T-helper 1 cell (primary cell): ENCODE measurements around the gene FAM168A.

Experiments used
- DNase-seq, 5 donors: peaks; one replicate each; pipeline ENCODE4 v3.0.0-alpha.2; 2012 to 2020

FAM168A gene

DNA sequence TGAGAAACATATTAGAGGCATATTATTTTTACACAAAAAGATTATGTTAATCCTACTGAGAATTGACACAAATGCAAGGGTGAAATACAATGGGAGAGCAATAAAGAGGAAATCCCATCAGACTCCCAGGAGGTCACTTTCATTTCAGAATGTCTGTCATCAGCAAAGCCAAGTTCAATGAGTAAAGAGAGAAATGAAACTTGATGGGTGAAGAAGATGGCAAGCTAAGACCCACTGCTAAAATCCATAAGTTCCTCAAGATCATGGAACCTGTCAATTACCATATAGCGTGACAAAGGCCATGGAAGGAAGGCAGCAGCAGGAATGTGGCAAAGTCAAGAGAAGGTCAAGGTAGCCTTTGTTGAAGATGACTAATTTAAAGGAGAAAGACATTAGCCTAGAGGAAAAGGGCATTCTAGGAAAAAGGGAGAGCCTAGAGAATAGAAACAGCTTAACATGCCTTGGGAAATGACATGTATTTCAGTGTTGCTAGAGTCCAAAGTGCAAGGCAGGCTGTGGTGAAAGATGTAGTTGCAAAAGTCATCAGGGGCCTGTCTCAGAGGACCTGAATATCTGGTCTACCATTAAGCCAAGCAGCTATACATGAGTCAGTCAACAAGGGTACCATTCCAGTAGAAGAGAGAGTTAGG, 43.1 kb downstream of the FAM168A start:
- DNase-seq, result no peak

- no peak for DNase-seq
These were observed 44.6 kb downstream of the FAM168A start for GRCh38 chr11:73553266-73553665.

- no peak for DNase-seq
These were observed 46.2 kb downstream of the FAM168A start for GRCh38 chr11:73551677-73552076.

DNA sequence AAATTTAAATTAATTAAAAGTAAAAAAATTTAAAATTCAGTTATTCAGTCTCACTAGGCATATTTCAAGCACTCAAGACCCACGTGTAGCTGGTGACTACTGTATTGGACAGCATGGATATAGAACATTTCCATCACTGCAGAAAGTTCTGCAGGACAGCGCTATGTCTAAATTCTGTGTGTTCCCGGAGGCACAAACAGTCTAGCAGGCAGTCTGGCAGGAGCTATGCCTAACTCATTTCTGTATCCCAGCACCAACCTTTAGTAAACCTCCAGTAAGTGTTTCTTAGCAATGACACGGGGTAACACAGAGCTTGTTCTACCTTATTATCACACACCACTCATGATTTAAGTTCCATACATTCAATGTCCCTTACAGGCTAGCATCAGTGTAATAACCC, 48.5 kb downstream of the FAM168A start:
- DNase-seq, result no peak

DNA sequence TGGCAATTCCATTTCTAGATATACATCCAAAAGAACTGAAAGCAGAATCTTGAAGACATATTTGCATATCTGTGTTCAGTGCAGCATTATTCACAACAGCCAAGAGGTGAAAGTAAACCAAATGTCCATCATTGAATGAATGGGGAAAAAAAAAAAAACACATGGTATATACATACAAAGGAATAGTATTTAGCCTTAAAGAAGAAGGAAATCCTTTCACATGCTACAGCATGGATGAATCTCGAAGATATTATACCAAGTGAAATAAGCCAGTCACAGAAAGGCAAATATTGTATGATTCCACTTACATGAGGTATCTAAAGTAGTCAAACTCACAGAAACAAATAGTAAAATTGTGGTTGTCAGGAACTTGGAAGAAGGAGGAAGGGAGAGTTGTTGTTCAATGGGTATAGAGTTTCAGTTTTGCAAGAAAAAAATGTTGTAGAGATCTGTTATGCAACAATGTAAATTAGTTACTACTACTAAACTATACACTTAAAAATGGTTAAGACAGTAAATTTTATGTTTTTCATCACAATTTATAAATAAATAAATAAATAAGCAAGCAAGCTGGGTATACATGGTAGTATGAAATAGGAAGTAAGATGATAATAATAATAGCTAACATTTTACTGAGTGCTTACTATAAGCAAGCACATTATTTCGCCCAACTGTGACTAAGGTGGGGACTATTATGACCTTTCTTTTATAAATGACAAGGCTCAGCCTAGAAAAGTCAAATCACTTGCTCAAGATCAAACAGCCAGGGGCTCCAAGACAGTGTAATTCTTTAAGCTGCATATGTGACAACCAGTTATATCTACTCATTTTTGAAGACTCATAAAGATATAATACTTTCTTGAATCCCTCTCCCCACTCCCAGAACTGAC, 50.0 kb downstream of the FAM168A start:
- no peak for DNase-seq

GRCh38 chr11:73542175-73542574, 55.7 kb downstream of the FAM168A start:
- DNase-seq, result no peak

DNA sequence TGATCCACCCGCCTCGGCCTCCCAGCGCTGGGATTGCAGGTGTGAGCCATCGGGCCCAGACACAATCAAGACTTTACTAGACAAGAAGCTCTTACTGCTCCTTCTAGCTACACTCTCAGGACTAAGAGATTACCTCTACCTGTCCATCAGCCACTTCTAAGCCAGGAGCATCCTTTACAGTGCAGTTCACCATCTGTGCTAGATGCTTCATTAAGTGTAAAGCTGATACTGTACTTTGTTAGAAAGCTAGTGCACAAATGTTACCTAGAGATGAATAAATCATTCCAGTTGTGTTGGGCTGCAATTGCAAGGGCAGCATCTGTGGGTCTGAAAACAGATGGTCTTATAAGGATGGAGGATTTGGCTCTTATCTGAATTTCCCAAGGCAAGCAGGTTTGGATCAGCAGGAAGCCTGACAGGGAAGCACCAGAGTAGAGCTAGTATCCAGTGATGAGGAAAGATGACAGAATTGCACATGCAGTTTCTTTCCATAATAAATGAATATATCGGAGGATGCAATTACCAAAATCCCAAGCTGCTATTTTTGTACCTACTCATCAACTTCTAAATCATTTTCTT, 58.3 kb downstream of the FAM168A start:
- no peak for DNase-seq

DNA sequence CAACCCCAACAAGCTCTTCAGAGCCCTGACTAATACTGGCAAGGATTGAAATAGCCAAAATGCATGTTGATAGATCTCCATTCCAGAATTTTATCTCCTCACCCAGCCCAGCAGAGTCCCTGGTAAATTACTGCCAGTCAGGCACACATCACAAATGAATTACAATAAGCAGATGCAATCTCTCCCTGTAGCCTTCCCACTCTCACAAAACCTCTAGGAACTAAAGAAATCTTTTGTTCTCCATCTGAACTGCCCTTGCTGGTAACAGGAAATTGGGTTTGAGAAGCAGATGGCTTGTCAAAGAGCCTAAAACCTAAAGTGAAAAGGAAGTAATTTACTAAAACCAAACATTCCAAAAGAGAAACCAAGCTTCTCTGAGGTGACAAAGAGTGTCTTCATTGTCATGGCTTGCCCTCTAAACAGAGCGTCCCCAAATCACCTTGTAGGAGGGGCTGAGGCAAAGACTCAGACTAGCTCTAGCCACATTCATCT, 59.5 kb downstream of the FAM168A start:
- DNase-seq, result peak in 1 of 5 donors; percentile 43

DNA sequence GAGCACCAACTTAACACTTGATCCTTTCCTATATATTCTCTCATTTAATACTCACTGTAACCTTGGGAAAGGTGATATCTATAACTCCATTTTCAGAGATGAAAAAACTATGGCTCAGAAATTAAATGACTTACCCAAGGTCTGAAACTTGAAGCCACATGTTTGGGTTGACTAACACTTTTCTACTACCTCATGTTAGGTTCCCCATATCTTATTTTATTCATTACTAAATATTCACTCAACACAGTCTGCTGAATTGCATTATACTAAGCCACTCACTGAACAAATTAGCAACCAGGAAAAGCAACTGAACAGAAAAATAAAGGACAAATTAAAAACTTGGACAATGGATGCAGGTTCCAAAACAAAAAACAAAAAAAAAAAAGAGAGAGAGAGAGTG, 59.9 kb downstream of the FAM168A start:
- DNase-seq, result no peak

DNA sequence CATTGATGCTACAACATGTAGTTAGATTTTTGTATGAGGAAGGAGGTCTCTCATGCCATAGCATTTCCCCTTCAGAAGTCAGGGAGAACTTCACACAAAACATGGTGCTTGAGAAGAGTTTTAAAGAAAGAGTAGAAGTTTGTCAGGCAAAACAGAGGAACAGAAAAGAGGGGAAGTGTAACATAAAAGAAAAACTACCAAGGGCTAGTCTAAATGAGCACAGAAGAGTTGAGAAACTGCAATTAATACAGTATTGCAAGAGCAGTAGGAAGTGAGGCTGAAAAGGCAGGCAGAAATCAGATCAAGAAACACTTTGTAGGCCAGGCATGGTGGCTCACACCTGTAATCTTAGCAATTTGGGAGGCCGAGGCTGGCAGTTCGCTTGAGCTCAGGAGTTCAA, 61.0 kb downstream of the FAM168A start:
- DNase-seq, result no peak

DNA sequence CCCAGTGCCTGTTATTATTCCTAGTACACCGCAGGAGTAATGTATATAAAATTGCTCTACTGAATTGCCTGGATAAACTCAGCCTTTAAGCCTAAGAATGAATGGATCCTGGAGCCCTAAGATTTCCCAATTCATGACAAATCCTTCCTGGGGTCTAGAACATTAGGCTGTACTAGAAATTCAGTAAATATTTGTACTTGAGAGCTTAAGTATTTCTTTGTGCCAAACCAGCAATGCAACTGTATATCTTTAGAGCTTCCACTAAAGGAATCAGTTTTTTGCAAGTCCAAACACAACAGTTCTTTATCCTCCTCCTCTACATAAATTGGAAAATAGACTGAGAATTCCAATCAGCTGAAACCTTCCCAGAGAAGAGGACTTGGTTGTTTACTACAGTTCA, 65.6 kb downstream of the FAM168A start:
- no peak for DNase-seq

- no peak for DNase-seq
These were observed 66.5 kb downstream of the FAM168A start for GRCh38 chr11:73531386-73531785.

DNA sequence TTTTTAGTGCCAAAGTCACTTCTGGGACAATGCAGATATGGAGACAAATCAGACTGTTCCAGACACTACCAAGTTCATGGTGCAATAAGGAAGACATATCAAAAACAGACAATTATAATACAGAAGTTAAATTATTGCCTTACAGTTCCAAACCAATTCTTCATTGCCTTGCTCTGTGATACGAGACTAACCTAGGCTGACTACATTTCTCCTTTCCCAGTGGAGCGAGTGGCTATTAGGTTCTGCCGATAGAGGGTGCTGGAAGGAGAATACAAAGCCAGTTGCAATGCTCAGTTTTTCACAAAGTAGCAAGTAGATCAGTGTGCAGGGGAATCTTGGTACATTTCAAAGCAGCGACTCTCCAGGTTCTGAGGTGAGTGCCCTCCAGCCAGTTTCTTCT, 67.8 kb downstream of the FAM168A start:
- no peak for DNase-seq

GRCh38 chr11:73529204-73529530, 68.7 kb downstream of the FAM168A start:
- DNase-seq, result no peak

DNA sequence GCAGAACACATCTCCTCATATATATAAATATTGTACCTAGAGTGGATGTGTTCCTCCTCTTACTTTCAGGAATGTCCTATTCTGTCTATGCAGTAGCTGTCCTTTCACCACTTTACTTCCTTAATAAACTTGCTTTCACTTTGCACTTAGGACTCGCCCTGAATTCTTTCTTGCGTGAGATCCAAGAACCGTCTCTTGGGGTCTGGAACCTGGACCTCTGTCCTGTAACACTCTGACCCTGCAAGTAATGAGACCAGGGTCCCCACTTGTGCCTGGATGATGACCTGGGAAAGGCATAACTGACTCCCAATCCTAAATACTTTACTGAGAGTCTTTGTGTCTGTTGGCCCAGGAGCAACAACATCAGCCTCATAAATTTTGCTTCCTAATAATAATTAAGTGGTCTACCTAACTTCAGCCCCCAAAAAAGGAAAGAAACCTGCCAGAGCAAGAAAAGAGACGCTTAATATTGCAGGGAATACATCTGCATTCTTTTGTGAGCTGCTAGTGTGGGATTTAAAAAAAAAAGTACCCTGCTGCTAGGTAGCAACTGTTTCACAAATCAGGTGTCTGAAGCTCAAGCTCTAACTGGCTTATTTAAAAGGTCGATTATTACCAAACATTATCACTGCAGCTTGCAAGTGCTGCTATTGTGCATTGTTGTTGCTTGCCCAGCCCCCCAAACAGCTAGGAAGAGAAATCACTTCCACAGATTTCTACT, 69.3 kb downstream of the FAM168A start:
- DNase-seq, result no peak

DNA sequence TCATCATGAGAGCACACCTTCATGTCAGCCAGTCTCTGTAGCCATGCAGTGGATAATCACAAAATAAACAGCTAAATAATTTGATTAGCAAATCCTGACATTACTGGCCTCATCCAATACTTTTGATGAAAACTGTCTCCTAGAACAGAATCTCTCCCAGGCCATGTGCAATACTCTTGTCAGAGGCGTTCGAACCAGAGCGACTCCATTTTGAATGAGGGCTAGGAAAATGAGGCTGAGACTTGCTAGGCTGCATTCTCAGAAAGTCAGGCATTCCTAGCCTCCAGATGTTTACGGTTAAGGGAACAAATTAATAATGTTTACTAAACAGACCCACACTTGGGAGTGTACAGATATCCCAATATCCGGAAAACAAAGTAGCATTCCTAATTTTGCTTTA, 69.9 kb downstream of the FAM168A start:
- no peak for DNase-seq

DNA sequence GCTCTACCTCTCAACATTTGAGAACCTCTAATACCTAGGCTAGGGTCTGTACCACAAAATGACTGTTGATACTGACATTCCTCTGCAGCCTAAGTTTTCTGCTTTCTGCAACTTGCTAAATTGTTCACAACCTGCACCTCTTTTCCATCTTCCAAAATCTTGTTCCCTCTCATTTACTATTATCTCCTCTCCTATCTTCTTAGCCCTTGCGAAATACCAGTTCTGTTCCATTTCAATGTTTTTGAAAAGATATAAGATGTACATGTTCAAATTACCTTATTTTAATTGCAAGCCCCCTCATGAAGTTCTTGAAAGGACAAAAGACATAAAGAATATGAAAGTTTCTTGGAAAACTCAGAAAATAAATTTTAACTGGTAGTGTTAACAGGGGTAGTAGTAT, 72.3 kb downstream of the FAM168A start:
- no peak for DNase-seq

DNA sequence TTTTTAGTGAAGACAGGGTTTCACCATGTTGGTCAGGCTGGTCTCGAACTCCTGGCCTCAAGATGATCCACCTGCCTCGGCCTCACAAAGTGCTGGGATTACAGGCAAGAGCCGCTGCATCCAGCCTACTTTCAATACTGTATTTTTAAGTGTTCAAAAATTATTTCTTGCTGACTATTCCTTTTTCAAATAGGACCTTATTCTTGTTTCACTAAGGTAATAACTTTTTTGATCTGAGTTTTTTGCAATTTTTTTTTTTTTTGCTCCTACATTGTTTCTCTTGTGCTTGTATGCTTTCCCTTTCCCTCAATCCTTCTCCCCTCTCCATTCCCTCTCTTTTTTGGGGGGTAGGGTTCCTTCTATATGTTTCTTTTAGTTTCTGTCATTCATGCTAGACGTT, 73.1 kb downstream of the FAM168A start:
- DNase-seq, result no peak

DNA sequence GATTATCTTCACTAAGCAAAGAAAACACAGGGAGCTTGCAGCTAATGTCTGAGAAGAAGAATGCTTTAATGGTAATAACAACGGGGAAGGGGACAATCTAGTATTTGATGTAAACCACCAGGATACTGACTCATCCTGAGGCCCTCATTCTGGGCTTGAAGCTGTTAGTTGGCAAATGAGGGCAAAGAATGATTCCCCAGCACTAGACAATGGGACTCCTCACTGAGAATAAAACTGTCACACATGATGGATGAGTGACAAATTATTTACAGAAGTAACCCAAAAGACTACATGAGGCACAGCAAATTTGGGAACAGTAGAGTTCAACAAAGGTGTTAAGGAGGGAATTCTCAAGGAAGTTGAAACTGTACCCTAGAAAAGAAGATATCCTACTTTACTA, 76.3 kb downstream of the FAM168A start:
- DNase-seq, result peak in 1 of 5 donors; percentile 29

DNA sequence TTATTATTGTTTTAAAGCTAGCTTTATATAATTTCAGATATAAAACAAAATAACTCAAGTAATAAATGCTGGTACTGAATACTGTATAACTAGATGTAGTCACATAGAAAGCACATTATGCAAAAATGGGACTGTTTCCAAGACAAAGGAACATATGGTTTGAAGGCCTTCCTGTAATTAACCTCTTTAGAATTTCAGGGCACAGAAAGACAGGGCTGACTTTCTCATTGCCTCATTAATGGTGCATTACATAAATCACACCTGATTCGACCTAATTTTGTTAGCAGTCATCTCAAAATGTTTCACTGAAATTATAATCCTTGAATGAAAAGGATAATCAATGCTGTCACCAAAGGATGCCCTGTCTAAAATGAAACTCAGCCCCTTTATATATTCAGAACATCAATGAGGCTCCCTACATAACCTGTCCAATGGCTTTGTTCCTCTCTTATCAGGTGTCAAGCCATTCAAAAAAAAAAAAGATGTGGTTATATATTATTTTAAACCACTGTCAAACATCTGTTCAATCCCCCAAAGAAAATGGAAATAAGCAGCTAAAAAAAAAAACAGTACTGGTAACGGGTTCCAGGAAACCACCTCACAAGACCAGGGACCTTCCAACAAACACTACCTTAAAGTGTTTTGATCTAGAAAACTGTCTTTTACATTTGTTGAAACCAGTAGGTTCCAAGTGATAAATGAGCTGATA, 77.4 kb downstream of the FAM168A start:
- DNase-seq, result peak in 1 of 5 donors; percentile 23

- DNase-seq, result no peak
These were observed 78.6 kb downstream of the FAM168A start for GRCh38 chr11:73519266-73519665.

GRCh38 chr11:73518195-73518594, 79.7 kb downstream of the FAM168A start:
- DNase-seq, result no peak

DNA sequence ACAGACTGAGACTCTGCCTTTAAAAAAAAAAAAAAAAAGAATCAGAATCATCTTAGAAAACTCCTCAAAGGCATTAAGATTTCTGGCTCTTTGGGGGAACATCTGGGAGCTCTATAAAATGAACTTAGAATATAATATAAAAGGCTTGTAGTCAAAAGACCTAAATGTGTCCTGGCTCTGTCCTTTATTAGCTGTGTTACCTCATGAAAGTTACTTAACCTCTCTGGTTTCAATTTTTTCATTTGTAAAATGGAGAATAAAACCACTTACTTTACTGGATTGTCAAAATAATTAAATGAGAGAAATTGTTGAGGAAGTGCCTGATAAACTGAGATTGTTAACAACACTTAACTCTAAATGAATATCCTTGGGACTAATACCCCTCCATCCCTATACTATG, 81.8 kb downstream of the FAM168A start:
- no peak for DNase-seq
